KG1 (cell line): ENCODE results near the gene EFCAB8.
"Not testable (repeated sequence)": the region's sequence is repeated elsewhere in the genome, so short reads cannot be mapped to it uniquely, and the experiment has no call there.

ENCODE experiments used
- DNase-seq: peaks from one replicate; lab custom pipeline; 2025; lab: John Stamatoyannopoulos, UW

EFCAB8 gene

DNA sequence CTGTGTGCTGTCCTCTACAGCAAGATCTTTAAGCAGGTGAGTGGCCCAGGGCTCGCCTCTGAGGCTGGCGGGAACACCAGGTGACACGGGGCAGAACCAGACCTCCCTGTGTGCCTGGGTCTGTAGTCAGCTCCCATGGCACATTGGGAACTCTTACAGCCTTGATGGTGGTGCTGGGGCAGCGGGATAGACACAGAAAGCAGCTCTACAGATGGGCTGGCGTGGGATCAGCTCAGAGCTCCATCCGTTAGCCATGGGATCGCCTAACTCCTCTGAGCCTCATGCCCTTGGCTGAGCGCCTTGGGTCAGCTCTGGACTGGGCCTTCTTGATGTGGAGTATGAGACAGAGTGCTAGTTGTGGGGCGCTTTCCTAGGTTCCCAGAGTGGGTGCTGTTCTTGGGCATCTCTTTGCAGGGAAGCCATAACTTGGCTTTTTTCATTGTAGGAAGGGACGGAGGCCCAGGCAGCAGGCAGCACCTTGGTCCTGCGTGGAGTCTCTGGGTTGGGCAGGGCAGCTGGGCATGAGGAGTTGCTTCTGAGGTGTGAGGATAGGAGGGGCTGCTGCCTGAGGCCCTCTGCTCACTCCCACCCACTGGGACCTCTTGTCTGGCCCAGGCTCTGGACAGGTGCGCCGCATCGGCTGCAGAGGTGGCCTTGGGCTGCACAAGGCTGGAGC lies 51.3 kb downstream of the EFCAB8 start:
- DNase-seq, result no peak

DNA sequence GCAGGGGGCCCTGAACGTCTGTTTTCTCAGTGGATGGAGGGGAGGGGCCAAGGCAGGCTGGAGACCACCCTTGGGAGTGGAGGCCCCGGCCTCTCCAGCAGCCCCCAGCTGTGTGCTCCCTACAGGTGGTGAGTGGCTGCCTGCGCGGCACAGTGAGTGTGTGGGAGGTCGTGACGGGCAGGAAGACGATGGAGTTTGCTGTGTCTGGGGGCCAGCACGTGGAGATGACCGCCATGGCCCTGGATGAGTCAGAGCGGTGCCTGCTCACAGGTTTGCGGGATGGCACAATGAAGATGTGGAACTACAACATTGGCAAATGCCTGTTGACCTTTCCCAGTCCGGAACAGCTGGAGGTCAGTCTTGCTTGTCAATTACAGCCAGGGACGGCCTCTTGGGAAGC lies 52.6 kb downstream of the EFCAB8 start:
- DNase-seq, result no peak

DNA sequence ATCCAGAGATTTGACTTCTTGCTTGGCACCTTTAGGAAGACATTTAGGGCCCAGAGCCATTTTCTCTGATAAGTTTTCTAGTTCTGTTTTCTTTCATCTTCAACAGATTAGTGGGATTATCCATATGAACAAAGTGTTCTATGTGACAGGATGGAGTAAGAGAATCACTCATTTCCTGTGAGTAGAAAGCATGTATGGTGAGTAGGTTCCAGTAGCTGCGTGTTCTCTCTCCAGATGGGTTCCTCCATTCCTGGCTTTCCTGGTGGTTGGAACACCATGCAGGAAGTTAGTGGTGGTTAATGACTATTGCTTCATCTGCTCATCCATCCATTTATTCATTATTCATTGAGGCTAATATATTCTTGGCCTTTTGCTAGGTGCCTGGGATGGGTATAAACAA lies 54.0 kb downstream of the EFCAB8 start:
- no peak for DNase-seq

GRCh38 chr20:32914031-32914430 lies 55.3 kb downstream of the EFCAB8 start:
- no peak for DNase-seq

GRCh38 chr20:32917191-32917950 lies 58.6 kb downstream of the EFCAB8 start:
- no peak for DNase-seq

DNA sequence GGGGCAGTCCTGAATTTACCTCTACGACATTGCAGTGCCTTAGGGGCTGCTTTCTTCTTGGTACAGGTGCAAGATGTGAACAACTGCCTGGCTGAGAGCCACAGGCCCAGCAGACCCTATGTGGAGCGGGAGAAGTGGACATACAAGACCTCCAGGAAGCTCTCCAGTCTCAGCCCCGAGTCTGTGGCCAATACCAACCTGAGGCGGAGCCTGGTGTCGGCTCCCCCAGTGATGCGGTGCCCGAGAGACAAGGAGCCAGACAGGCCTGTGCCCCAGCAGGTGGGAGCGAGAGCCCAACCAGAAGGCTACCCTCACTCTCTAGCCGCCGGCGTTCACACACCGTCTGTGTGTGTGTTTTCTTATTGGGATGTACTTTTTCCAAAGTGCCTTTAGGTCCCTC lies 59.6 kb downstream of the EFCAB8 start:
- no peak for DNase-seq

DNA sequence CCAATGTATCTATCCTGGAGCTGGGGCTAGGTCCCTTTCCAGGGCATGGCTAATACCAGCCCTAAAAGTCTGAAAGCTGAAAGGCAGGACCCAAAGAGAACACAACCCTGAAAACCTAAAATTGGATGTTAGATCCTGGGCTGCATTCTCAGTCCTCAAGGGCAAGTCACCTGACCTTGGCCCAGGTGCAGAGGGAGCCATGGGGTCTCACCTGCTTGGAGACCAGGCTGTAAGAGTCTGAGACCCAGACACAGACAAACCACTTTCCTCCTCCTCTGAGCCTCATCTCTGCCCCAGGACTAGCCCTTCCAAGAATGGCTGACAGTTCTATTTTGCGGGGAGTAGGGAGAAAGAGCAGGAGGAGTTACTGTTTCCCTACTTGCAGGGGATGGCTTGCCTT lies 60.0 kb downstream of the EFCAB8 start:
- DNase-seq, result no peak

- no peak for DNase-seq
Observed at GRCh38 chr20:32920066-32920465, 61.3 kb downstream of the EFCAB8 start.

DNA sequence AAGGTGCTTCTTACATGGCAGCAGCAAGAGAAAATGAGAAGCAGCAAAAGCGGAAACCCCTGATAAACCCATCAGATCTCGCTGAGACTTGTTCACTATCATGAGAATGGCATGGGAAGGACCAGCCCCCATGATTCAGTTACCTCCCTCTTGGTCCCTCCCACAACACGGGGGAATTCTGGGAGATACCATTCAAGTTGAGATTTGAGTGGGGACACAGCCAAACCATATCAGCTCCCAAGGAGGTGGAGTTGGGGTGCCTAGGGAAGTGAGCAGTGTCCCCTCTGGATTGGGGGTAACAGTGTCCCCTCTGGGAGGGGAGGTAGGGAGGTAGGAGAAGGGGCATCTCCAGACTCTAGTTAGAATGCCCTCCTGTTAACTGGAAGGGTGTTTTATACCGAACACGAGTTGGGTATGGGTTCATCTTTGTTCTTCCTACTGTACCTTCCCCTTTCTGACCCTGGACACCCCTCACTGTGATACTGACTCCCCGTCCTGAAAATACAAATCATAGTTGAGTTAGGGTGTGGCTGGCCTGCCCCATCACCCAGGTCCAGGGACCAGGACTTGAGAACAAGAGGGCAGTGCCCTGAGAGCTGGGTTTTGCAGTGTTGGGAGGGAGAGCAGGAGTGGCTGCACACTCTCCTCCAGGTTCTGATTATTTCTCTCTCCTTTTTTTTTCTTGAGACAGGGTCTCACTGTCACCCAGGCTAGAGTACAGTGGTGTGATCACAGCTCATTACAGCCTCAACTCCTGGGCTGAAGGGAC lies 62.0 kb downstream of the EFCAB8 start:
- DNase-seq, result no peak

- DNase-seq, result no peak
Observed at GRCh38 chr20:32922466-32922865, 63.7 kb downstream of the EFCAB8 start.

- no peak for DNase-seq
Observed at GRCh38 chr20:32924781-32925180, 66.1 kb downstream of the EFCAB8 start.

DNA sequence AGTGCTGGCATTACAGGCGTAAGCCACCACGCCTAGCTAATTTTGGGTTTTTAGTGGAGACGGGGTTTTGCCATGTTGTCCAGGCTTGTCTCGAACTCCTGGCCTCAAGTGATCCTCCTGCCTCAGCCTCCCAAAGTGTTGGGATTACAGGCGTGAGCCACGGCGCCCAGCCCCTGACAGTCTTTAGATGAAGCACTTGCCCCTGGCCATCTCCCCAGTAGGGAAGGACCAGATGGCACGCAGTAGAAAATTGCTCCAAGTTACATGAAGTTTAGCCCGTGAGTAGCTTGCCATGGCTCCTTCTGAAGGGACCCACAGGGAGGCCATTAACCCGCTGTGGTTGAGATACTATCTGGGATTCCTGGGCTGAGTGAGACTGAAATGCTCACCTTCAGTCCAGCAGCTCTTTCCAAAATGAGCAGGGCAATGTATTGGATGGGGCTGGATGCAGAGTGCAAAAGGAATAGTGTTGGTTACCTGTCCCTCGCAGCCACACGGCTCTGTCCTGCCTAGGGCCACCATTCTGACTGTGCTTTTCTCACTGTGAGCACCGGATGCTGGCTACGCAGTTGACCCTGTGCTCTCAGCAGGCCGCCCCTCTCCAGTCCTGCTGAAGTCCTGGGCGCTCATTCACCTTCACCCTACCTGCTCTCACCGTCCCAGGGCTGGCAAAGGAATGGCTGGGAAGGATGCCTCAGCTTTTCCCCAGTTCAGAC lies 66.9 kb downstream of the EFCAB8 start:
- DNase-seq, result no peak

GRCh38 chr20:32929162-32929561 lies 70.4 kb downstream of the EFCAB8 start:
- DNase-seq, result no peak

DNA sequence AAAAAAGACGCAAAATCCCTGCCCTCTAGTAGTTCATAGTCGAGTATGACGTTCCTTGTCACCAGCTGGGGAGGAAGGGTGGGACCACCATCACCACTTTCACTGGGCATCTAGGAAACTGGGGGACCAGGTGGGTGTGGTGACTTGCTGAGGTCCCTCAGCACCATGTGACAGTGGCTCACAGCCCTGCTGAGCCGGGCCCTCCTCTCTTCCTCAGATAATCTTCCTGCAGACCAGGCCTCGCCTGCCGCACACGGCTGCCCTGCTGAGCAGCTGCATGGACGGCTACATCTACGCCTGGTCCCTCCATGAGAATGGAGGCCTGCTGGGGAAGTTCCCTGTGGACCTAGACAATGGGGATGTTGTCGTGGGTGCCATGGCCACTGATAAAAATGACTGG lies 71.5 kb downstream of the EFCAB8 start:
- DNase-seq, result no peak

DNA sequence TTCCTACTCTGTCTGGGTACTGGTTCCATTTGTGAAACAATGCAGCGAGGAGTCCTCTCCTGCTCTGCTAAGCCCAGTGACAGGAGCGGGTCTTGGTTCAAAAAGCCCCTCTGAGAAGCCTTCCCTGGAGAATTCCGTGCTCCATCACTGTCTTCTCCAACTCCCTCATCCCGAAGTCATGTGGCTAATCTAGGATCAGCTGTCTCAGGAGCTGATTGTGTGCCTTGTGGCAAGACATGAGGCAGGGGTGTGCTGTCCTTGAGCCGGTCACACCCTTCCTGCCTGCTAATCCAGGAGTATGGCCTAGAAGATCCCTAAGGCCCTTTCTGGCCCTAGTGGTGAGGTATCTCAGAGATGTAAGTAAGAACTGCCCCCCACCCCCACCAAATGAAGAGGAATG lies 72.0 kb downstream of the EFCAB8 start:
- no peak for DNase-seq

DNA sequence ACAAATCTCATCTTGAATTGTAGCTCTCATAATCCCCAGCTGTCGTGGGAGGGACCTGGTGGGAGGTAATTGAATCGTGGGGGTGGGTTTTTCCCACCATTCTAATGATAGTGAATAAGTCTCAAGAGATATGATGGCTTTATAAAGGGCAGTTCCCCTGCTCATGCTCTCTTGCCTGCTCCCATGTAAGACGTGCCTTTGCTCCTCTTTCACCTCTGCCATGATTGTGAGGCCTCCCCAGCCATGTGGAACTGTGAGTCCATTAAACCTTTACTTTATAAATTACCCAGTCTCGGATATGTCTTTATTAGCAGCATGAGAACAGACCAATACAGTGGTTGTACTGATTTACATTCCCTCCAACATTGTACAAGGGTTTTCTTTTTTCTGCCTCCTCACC lies 75.9 kb downstream of the EFCAB8 start:
- no peak for DNase-seq

DNA sequence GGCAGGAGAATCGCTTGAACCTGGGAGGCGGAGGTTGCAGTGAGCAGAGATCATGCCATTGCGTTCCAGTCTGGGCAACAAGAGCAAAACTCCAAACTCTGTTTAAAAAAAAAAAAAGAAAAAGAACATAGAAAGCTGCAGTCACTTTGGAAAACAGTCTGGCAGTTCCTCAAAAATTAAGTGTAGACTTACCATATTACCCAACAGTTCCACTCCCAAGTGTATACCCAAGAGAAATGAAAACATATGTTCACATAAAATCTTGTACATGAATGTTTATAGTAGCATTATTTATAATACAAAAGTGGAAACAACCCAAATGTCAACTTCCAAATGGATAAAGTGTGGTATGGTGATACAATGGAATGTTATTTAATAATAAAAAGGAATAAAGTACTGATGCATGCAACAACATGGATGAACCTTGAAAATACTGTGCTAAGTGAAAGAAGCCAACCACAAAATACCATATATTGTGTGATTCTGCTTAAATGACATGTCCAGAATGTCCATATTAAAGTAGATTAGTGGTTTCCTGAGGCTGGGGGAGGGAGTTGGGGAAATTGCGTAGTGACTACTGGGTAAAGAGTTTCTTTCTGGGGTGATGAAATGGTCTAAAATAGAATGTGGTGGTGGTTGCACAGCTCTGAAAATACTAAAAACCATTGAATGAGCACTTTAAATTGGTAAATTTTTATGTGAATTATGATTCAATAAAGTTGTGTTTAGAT lies 82.6 kb downstream of the EFCAB8 start:
- DNase-seq, result no peak

DNA sequence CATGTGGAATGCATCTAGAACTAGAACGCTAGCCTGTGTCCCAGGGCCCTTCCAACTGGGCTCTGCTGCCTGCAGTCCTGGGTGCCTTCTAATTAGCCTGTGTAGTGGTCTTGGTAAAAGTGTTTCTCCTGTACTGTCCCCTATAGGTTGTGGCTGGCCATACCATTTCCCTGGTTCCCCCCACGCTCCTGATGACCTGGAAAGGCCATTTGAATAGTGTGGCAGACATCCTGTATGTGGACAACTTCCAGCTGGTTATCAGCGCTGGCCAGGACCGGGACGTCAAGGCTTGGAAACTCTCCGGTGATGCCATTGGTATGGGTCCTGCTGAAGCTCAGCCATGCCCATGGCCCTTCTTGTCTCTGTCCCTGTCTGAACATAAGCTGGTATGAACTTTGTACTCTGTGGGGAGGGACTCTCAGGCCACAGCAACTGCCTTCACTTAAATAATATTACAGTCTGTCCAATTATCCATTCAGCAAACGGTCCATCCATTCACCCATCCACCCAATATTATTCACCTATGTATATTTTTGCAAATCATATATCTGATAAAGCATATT lies 84.8 kb downstream of the EFCAB8 start:
- DNase-seq, result no peak

- DNase-seq, result no peak
Observed at GRCh38 chr20:32945710-32946221, 87.0 kb downstream of the EFCAB8 start.

- DNase-seq, result no peak
Observed at GRCh38 chr20:32946629-32947028, 87.9 kb downstream of the EFCAB8 start.

DNA sequence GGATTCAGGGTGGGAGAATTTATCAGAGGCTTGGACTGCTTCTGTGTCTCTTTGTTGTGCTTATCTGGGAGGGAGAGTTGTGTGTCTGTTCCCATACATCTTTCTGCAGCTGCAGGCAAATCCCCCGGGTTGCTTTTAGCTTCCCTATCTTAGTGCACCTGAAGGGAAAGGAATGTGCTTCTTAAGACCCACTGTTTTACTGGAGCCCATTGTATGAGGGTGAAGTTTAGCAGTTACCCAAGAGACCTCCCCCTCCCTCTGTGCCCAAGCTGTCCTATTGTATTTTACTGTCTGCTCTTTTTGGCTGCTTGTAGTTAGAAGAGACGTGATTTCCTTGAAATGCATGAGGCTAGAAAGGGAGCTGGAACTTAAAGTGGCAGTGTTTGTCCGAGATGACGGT lies 91.8 kb downstream of the EFCAB8 start:
- DNase-seq, result not testable (repeated sequence)
